HG02759 (cell line): ENCODE data around the gene STYXL2.

Experiments used
- ATAC-seq: cut with Tn5 transposase; IDR thresholded peaks from one replicate; pipeline ENCODE4 v1.9.1; 2021; ENCODE audit warnings: mild to moderate bottlenecking, moderate library complexity; ENCODE audit not compliant: unreplicated experiment

The STYXL2 gene

GRCh38 chr1:167128261-167129227, 34.7 kb downstream of the STYXL2 start:
- ATAC-seq: no peak

- no peak for ATAC-seq
These were observed 37.1 kb downstream of the STYXL2 start for GRCh38 chr1:167130829-167131510.

GRCh38 chr1:167132301-167133010, 38.6 kb downstream of the STYXL2 start:
- ATAC-seq: no peak

- ATAC-seq: no peak
These were observed 41.5 kb downstream of the STYXL2 start for GRCh38 chr1:167135281-167135840.

GRCh38 chr1:167136191-167136614, 42.3 kb downstream of the STYXL2 start:
- no peak for ATAC-seq

- no peak for ATAC-seq
These were observed 42.9 kb downstream of the STYXL2 start for GRCh38 chr1:167136806-167137205.

GRCh38 chr1:167137332-167137781, 43.5 kb downstream of the STYXL2 start:
- ATAC-seq: no peak

GRCh38 chr1:167137793-167138510, 44.1 kb downstream of the STYXL2 start:
- no peak for ATAC-seq

- ATAC-seq: no peak
These were observed 44.8 kb downstream of the STYXL2 start for GRCh38 chr1:167138703-167139102.

- no peak for ATAC-seq
These were observed 48.1 kb downstream of the STYXL2 start for GRCh38 chr1:167141963-167142362.
